Measurements from ENCODE around the gene GULP1.

DNA sequence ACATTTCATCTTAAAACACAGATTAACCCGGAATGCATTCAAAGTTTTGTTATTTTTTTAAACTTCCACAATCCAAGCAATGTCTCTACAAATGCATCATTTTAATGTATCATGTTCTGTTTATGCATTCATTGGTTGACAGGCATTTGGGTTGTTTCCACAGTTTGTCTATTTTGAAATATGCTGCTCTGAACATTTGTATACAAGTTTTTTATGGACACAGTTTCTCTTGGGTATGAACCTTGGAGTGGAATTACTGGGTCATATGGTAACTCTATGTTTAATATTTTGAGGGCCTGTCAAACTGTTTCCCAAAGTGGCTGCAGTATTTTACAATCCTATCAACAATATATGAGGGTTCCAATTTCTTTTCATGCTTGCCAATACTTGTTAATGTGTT lies 57.3 kb downstream of the GULP1 start:
- TF ChIP-seq CTCF (conservative IDR thresholded peaks at IDR 0.05 in 1 of 2, IDR thresholded peaks at IDR 0.05 in 1 of 2; ENCODE audit: low read depth in 1 of 2, low read length in 2 of 2): no peak
- no peak for TF ChIP-seq EZH2 (IDR thresholded peaks at IDR 0.05; ENCODE audit: low read length, missing control alignments)
